GM19397 (cell line): Measurements from ENCODE around the gene RBBP5.

Source experiments
- ATAC-seq: cut with Tn5 transposase; IDR thresholded peaks from one replicate; pipeline ENCODE4 v1.9.1; 2021; ENCODE audit warnings: mild to moderate bottlenecking, moderate library complexity; ENCODE audit not compliant: unreplicated experiment

Gene RBBP5

GRCh38 chr1:205058853-205059252 lies 62.9 kb downstream of the RBBP5 start:
- ATAC-seq, result no peak

GRCh38 chr1:205057808-205058575 lies 63.8 kb downstream of the RBBP5 start:
- ATAC-seq, result no peak

GRCh38 chr1:205056956-205057568 lies 64.7 kb downstream of the RBBP5 start:
- no peak for ATAC-seq

- ATAC-seq, result no peak
These were observed 65.6 kb downstream of the RBBP5 start for GRCh38 chr1:205056188-205056611.

GRCh38 chr1:205054013-205054412 lies 67.8 kb downstream of the RBBP5 start:
- ATAC-seq, result no peak

- ATAC-seq, result no peak
These were observed 68.5 kb downstream of the RBBP5 start for GRCh38 chr1:205053296-205053695.

GRCh38 chr1:205052690-205053089 lies 69.1 kb downstream of the RBBP5 start:
- ATAC-seq, result no peak

- no peak for ATAC-seq
These were observed 72.3 kb downstream of the RBBP5 start for GRCh38 chr1:205049479-205049878.

- ATAC-seq, result no peak
These were observed 73.4 kb downstream of the RBBP5 start for GRCh38 chr1:205048382-205048781.

GRCh38 chr1:205047764-205048231 lies 74.0 kb downstream of the RBBP5 start:
- no peak for ATAC-seq

GRCh38 chr1:205046870-205047269 lies 74.9 kb downstream of the RBBP5 start:
- no peak for ATAC-seq

- ATAC-seq, result no peak
These were observed 76.6 kb downstream of the RBBP5 start for GRCh38 chr1:205045146-205045545.

- ATAC-seq, result no peak
These were observed 77.0 kb downstream of the RBBP5 start for GRCh38 chr1:205044741-205045140.

GRCh38 chr1:205043866-205044265 lies 77.9 kb downstream of the RBBP5 start:
- no peak for ATAC-seq

GRCh38 chr1:205042911-205043806 lies 78.6 kb downstream of the RBBP5 start, which contains the start of gene CNTN2:
CNTN2 (plus strand) TSS chr1:205043212; CDS start chr1:205053186, 9,974 bp downstream.
- ATAC-seq, result no peak

GRCh38 chr1:205041998-205042910 lies 79.5 kb downstream of the RBBP5 start:
- ATAC-seq, result no peak

- no peak for ATAC-seq
These were observed 80.6 kb downstream of the RBBP5 start for GRCh38 chr1:205041001-205041715.

GRCh38 chr1:205038132-205038786 lies 83.5 kb downstream of the RBBP5 start:
- ATAC-seq, result no peak

- no peak for ATAC-seq
These were observed 84.2 kb downstream of the RBBP5 start for GRCh38 chr1:205037539-205037938.
